Measurements from ENCODE around the gene ME3.
A peak's percentile ranks its signal among the peaks of the same experiment; 100 is the strongest.
"Not testable (repeated sequence)": the region's sequence is repeated elsewhere in the genome, so short reads cannot be mapped to it uniquely, and the experiment has no call there.

ME3 gene

DNA sequence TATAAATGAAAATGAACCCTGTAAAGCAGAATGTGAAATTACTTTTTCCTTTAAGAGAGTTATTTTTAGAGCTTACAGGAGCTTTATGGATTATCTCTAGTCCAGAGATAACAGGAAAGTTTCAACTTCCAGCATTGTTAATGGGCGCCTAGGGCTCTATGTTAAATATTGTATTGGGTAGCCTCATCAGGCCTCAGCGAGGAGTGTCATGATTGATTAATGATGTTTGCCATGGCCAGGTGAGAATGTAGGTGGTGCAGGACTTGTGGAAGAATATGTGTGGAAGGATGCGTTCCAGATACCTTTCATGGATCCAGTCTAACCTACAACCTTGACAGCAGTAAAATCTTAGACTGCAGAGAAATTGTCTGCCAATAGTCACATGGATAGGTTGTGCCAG, 50.6 kb downstream of the ME3 start:
- DNase-seq (ENCODE audit: low read depth in 2 of 2) = no peak

DNA sequence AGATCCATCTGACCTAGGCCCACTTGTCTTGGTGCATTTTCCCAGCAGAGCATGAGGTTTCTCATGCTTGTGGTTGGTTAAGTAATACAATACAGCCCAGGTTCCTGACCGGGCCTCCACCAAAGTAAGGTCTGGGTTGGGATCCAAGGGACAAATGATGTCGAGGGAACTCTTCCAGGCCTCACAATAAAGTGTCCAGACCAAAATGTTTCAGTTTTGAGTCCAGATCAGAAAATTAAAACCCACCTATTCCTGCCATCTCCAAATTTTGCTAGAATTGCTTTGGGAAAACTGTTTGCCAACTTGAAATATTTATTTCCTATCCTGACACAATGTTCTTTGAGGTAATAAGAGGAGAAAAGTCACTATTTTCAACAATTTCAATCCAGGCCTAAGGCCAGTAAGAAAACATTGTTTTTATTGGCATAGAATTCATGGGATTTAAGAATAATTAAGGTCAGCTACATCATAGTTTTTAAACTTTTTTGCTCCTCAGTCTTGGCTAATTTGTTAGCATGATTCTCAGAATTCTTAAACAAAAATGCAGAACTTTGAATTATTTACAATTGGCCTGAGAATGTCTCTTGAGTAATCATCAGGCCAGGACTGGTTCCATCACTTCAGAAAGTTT, 51.4 kb downstream of the ME3 start:
- DNase-seq (ENCODE audit: low read depth in 2 of 2) = no peak

DNA sequence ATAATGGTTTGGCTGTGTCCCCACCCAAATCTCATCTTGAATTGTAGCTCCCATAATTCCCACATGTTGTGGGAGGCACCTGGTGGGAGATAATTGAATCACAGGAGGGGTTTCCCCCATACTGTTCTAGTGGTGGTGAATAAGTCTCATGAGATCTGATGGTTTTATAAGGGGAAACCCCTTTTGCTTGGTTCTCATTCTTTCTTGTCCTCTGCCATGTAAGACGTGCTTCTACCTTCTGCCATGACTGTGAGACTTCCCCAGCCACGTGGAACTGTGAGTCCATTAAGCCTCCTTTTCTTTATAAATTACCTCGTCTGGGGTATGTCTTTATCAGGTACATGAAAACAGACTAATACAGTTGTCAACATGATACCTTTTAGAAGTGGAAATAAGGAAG, 53.0 kb downstream of the ME3 start:
- not testable (repeated sequence) for DNase-seq (ENCODE audit: low read depth in 2 of 2)

DNA sequence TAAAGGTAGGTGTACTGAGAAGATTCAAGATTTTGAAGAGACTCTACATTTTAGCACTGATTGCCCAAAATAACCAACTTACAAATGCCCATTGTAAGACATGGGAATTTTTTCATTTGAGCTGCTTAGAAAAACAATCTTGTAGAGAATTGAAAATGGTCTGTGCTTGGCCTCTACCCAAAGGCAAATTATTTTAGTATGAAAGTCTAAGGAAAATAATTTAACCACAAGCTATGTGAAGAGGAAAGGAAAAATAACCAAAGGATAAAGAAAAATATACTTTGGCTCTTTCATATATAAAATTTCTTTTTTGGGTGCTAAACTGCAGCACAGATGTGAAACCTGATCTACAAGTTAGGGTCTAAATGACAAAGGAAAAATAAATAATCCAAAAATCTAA, 54.9 kb downstream of the ME3 start:
- no peak for DNase-seq (ENCODE audit: low read depth in 2 of 2)

DNA sequence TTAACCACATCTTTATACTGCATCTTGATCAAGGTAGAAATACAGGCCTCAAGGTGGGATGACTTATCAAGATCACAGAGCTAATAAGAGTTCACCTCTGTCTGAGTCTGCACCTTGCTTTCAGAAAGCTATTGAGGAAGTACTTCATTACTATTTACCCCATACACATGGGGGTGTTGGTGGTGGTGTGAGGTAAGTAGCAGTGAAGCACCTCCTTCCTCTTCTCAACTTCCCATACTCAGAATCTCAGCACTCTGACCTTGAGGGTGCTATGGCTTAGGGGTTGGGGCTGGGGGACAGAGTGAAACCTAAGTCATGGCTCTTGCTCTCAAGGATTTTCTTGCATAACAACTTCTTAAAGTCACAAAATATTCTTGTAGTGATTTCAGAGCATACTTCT, 56.9 kb downstream of the ME3 start:
- no peak for DNase-seq (ENCODE audit: low read depth in 2 of 2)

DNA sequence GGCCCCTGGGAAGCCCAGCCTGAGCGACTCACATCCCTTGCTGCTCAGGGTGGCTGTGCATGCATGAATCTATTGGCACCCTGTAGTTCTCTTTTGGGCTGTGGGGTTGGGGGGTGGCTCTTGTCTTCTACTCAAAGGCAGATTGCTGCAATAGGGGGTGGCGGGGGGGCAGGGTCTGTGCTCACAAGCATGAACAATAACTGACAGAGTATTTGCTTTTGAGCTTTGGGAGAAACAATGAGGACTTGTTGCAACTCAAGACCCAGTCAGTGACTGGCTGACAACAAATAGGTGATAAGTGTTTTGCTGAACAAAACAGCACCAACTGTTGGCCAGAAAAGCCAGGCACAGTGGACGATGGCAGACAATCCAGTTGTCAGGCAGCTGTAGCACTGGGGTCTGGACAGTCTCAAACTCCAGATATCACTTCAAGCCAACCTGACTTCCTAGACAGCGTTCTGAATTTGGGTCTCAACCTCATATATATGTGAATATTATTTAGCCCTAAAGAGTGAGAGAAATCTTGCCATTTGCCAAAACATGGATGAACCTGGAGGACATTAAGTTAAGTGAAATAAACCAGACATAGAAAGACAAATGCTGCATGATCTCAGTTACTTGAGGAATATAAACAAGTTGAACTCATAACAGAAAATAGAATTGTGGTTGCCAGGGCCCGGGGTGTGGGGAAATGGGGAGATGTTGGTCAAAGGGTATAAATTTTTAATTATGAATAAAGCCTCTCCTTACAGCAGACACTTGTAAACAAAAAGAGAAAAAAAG, 61.7 kb downstream of the ME3 start:
- no peak for DNase-seq (ENCODE audit: low read depth in 2 of 2)

DNA sequence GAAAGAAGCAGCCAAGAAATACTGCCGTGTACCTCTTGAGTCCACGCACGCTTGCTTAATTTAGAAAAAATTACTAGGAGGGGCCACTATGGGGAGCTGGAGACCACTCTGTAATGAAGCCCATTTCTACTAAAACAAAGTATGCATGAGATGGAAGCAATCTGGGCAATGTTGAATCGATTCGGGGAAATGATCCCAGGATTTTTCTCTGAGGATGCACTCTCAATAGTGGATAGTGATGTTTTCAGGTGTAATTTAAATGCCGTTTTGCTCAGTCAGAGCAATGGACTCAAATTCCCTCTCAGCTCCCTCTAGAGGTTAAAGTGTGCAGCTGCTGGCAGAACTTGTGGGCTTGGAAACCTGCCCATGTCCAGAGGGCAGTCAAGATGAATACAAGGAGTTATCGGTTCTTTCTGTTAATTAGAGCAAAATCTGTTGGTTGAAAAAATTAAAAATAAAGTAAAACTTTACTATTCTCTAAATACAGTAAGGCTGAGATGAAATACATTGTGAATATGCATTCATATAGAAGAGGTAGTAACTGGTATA, 64.1 kb downstream of the ME3 start:
- DNase-seq (ENCODE audit: low read depth in 2 of 2) = no peak

DNA sequence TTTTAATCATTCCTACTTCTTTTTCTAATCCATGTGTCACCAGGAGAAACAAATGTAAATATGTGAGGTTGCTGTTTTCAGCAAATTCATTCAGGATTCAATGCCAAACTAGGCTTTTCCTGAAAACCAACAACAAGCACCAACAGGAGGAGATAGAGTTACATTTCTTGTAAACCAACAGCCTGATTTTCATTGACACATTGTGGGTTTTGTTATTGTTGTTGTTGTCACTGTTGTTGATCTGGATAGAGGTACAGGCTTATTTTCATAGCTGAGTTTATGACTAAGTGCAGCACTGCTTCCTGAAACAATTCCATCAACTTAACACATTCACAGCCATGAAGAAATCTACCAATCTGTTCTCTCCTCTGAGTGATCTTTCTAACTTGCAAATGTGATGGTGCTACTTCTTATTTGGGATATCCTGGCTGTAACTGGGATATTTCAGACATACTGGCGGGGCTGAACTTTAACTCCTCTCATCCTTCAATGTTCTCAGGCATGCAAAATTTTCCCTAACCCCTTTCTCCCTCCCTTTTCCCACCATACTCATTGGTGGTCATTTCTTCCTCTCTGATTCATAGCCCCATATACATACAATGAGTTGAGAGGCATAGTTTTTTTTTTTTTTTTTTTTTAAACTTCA, 65.5 kb downstream of the ME3 start:
- DNase-seq (ENCODE audit: low read depth in 2 of 2) = no peak

DNA sequence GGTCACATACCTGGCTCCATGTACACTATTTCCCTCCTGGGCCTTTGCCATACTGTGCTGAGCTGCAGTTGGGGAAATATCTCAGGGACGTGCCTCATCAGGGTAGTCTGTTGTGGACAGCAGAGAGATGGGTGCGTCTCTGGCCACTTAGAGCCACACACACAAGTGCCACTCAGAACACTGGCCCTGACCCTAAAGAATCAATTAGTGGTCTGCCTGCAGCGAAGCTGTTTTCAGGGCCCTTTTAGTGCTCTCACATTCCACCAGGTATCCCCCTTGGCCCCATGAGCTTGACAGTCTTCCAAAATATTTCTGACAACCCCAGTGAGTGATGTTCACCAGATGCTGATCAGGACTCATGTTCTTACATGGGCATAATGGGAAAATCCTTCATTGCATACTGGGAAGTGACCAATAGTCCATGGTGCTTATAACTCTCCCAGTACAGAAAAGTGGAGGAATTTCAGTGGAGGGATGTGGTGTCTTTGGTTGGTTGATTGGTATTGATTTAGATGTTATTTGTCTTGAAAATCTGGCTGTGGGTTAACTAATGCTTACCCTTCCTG, 66.1 kb downstream of the ME3 start:
- no peak for DNase-seq (ENCODE audit: low read depth in 2 of 2)

DNA sequence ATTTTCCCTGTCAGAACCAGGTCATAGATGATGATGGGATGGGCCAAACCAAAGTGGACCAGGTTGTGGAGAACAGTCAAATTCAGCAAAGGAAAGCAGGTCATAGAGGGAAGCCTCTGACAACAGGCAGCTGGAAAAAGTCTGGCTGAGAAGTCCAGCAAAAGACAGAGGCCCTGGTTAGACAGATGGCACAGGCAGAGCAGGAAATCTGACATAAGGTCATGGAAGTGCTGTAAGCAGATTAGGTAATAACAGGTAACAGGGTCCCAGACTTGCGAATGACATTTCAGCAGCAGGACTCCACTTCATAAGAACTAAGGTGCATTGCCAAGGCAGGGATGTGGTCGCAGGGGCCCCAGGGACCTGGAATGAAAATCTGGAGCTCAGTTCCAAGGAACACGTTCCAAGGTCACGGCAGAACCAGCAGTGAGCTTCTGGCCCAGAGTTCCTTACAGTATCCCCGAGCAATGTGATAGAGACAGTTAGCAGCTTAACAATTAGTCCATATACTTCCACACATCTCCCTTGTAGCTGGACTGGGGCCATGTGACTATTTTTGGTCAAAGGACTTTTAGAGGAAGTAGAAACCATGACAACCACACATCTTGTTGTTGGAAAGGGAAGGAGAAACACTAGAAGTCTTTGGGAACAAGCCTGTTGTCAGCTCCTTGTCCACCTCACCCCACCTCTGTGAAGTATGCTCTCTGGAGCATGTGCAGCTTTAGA, 75.4 kb downstream of the ME3 start:
- DNase-seq (ENCODE audit: low read depth in 2 of 2) = no peak

DNA sequence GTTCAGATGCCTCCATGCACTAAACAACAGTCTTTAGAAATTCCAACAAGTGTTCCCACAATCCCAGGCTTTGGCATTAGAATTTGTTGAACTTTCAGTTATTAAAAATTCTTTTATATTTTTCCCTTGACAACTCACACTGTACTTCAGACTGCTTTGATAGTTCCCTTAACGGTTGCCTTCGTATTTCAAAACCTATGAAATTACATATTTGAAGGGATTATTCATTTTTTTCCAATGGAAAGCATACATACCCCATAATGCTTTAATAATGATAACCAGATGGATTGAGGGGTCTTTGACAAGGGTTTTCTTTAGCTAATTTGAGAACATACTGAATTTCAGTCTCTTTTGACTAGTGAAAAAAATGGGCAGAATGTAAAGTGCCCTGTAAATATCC, 76.5 kb downstream of the ME3 start:
- DNase-seq (ENCODE audit: low read depth in 2 of 2) = no peak

DNA sequence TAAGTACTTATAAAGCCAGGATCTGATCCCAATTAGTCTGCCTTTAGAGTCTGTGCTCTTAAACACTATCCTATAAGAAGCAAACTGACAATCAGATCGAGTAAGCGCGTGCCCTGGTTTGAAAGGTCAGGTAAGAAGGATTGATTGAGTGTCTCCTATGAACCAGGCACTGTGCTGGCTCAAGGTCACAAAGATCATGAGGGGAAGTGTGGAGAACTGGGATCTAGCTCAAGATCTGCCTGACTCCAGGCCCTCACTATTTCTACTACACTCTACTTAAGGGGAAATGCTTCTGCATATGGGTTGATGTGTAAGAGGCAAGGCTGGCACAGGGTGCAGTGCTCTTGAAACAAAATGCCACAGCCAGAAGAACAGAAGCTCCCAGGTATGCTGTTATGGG, 77.0 kb downstream of the ME3 start:
- DNase-seq (ENCODE audit: low read depth in 2 of 2) = no peak

DNA sequence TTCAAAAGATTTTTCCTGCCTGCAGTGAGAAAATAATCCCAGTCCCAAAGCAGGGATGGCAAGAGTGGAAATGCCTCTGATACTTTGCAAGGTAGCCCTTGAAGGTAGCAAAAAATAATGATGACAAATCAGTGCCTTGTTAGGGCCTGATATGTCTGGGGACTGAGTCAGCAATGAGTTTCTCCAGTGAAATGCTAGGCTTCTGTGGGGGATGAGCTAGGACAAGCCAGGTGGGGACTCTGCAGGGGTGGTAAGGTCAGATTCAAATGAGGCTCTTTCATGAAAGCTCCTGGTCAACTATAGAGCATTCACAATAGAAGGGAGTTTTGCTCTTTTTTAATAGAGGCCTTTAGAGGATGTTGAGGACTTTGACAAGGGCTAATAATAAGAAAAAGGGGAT, 77.7 kb downstream of the ME3 start:
- DNase-seq (ENCODE audit: low read depth in 2 of 2) = no peak

DNA sequence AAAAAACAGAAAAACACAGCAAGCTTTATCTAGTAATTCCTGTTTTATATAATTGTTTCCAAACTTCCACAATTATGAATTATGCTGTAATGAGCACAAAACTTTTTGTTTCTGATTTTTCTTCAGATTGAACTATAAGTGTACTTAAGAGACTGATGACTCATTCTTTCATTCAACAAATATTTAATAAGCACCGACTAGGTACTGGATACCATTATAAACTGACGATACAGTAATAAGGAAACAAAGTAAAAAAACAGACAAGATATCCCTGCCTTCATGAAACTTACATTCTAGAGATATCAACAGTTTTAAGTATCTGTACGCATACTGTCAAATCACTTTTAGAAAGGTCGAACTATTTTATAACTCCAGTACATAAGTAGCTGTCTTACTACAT, 78.6 kb downstream of the ME3 start:
- no peak for DNase-seq (ENCODE audit: low read depth in 2 of 2)

DNA sequence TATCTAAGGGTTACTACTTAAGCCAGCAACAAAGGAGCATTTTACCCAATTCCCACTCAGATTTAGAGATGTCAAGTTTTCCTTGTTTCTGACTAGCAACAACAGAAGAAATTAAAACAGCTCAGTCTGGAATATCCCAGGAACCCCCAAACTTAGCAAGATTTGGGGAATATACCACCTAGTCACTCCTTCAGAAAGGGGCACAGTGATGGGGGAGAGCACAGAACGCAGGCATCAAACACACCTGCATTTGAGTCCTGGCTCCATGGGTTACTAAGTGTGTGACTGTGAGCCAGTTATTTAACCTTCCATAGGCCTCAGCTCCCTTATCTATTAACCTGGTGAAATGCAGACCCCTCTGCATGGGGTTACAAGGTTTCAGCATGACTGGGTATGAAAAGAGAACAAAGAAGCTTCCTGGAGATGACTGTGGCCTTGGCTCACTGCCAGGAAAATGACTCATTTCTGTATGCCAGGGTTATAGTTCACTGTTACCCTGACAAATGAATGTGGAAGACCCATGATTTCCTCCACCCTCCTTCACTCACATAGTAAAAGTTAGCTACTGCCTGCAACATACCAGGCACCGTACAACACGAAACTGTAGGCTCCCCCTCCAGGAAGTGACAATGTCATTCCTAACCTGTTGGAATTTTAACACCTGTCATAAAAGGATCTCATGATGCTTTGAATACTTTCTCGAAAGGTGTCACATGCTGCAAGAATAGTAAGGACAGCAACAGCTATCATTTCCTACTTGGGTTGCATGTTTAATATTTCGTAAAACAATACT, 79.6 kb downstream of the ME3 start:
- DNase-seq (ENCODE audit: low read depth in 2 of 2) = peak; percentile 47 to 68

DNA sequence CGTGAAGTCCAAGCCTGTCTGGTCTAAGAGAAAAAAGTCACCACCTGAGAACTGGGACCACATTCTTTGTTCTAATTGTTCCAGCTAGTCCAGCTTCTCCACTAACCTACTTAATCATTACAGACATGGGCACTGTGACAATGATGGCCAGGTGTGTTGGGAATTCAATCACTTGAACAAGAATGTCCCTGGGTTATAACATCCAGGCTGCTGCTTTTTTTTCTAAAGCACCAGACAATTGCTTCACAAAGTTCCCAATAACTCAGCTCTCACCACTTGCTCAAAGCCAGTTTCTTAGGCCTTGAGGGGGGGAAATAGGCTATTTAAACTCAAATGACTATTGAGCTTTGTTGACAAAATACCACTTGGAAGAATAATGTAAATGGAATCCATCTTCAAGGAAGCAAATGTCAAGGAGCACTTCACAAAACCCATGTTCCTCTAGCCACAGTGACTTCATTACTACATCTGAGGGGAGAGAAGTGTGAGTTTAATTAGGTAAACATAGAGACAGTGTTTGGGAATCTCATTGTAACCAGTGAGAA, 80.3 kb downstream of the ME3 start:
- DNase-seq (ENCODE audit: low read depth in 2 of 2) = no peak

DNA sequence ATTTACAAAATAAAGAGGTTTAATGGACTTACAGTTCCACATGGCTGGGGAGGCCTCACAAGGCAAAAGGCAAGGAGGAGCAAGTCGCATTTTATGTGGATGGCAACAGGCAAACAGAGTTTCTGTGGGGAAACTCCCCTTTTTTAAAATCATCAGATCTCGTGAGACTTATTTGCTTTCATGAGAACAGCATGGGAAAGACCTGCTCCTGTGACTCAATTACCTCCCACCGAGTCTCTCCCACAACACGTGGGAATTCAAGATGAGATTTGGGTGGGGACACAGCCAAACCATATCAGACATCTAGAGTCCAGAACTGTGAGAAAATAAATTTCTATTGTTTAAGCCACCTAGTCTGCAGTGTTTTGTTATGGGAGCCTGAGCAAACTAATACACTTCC, 80.8 kb downstream of the ME3 start:
- no peak for DNase-seq (ENCODE audit: low read depth in 2 of 2)

DNA sequence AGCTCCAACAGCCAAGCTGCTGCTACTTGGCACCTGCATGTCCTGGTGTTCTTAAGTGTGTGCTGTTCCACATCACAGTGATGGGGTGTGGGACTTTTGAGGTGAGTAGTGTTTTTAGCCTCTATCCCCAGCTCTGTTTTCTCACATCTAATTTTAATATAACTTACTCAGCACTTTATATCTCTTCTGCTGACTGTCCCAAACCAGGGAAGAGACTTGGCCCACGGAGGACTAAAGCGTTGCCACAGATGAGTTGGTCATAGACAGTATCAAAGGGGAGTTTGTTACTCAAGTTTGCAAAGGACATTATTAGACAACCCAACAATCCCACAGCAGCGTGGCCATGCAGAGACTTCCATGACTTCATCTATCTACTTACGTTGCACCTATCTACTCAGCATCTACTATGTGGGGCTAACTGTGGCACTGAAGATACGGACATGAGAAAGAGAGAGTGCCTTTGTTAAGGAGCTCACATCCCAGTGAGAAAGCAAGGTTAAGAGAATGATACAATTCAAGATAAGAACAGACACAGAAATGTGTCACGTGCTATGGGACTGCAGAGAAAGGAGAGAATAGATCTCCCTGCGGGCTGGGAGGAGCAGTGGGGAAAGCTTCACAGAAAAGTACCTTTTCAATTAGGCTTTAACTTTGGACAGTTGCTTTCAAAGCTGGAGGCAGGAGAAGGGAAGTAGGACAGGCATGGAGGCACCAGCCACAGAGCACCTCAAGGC, 82.4 kb downstream of the ME3 start:
- DNase-seq (ENCODE audit: low read depth in 2 of 2) = no peak

DNA sequence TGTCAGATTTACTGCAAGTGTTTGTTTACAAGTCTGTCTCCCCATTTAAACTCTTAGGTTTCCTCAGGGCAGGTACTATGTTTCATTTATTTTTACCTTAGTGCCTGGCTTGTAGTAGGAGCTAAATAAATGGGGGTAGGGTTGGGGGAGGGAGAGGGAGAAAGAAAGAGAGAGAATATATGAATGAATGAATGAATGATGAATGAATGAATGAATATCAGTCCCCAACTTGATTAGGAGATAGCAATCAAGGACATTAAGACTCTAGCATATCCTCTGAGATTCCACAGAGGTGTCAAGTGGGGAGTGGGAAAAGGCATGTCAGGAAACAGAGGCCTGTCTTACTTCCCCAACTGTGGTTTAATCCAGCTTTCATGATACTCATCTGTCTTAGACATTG, 83.2 kb downstream of the ME3 start:
- DNase-seq (ENCODE audit: low read depth in 2 of 2) = no peak

DNA sequence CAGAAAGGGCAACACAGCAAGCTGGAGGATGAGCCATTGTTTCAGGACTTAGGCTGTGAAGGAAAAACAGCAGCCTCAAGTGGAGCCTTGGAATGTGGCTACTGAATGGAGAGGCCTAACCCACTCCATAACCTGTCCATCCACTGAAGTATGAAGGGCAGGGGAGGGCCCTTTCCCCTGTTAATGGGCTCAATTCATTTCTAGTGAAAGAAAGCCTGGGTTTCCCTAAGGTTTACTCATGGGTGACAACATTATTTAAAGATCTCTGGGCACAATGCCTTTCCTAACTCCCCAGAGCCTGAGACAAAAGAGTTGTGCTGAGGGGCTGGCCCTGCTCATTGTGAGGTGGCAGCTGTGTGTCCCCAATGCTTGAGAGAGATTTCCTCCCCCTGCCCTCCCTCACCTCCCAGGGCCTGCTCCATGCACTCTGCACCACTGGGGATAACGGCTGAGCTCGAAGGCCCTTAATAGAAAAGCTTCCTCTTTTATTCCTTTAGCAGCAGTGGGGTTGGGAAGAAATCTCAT, 83.8 kb downstream of the ME3 start:
- DNase-seq (ENCODE audit: low read depth in 2 of 2) = no peak
